Mesenteric fat pad (tissue), 1 donor: ENCODE data around the gene CDIPT. TPM values are rescaled to one million over a fixed set of nuclear protein-coding genes. Genes with fewer than 3 reads are reported as not detected.
A peak's percentile ranks its signal among the peaks of the same experiment; 100 is the strongest.
"Not testable (repeated sequence)": the region's sequence is repeated elsewhere in the genome, so short reads cannot be mapped to it uniquely, and the experiment has no call there.

Experiments
- DNase-seq: peaks from one replicate; pipeline ENCODE4 v3.0.0-alpha.2; 2020; ENCODE audit warnings: low spot score
- long read RNA-seq: library from polyadenylated mRNA; unstranded; transcript quantifications from one replicate; pipeline ENCODE4 v2.0.0, GENCODE V29; 2020
- total RNA-seq: library from RNA; stranded (reverse); fragmentation: NEBNext Ultra II Directional; extraction: Animal tissue kit (Norgen Biotek cat#: 25700); gene quantifications from one replicate; pipeline ENCODE4 v1.2.1, GENCODE V29; 2021
- donor health status: DM: yes; HTN: yes; CAD: no.

CDIPT gene
- 117 TPM for total RNA-seq
- long read RNA-seq, transcript CDIPT-207 (5 exons, 1,671 nt): minor isoform, 7 of 160 reads
- long read RNA-seq, transcript CDIPT-201 (6 exons, 2,353 nt): major isoform, 104 of 160 reads
- long read RNA-seq, transcript CDIPT-206 (6 exons, 1,015 nt): minor isoform, 11 of 160 reads
- long read RNA-seq, partial matches to known transcripts: 29 of 160 reads
- long read RNA-seq, other reads (novel, unspliced or antisense): 4 of 160 reads

- DNase-seq: peak; percentile 93
Measured at GRCh38 chr16:29862884-29863668, at the start of gene CDIPT. CDIPT (minus strand) TSS chr16:29863226; CDS start chr16:29862857, 369 bp downstream.

GRCh38 chr16:29912087-29912486 is 49.1 kb upstream of the CDIPT start:
- no peak for DNase-seq

GRCh38 chr16:29911676-29912010 is 48.6 kb upstream of the CDIPT start:
- DNase-seq: no peak

- no peak for DNase-seq
Measured at GRCh38 chr16:29910819-29911675, 48.0 kb upstream of the CDIPT start.

GRCh38 chr16:29909851-29910250 is 46.8 kb upstream of the CDIPT start:
- not testable (repeated sequence) for DNase-seq

GRCh38 chr16:29909391-29909790 is 46.4 kb upstream of the CDIPT start:
- DNase-seq: no peak

GRCh38 chr16:29908719-29909220 is 45.7 kb upstream of the CDIPT start:
- no peak for DNase-seq

GRCh38 chr16:29907973-29908372 is 44.9 kb upstream of the CDIPT start:
- no peak for DNase-seq

- DNase-seq: no peak
Measured at GRCh38 chr16:29906520-29907244, 43.7 kb upstream of the CDIPT start.

- DNase-seq: no peak
Measured at GRCh38 chr16:29905668-29906067, 42.6 kb upstream of the CDIPT start.

GRCh38 chr16:29904947-29905346 is 41.9 kb upstream of the CDIPT start:
- no peak for DNase-seq

GRCh38 chr16:29903590-29903989 is 40.6 kb upstream of the CDIPT start:
- DNase-seq: no peak

- no peak for DNase-seq
Measured at GRCh38 chr16:29901607-29901945, 38.5 kb upstream of the CDIPT start.

- no peak for DNase-seq
Measured at GRCh38 chr16:29900888-29901606, 38.0 kb upstream of the CDIPT start.

- DNase-seq: peak; percentile 92
Measured at GRCh38 chr16:29900102-29900887, 37.3 kb upstream of the CDIPT start, which contains the start of gene ASPHD1. ASPHD1 (plus strand) TSS chr16:29900488; CDS start chr16:29900972, 484 bp downstream.

GRCh38 chr16:29899516-29900101 is 36.6 kb upstream of the CDIPT start, which contains the start of gene SEZ6L2:
SEZ6L2 (minus strand) TSS chr16:29899550; CDS start chr16:29899019, 531 bp downstream.
- DNase-seq: no peak

GRCh38 chr16:29898804-29899515 is 35.9 kb upstream of the CDIPT start:
- DNase-seq: no peak

- no peak for DNase-seq
Measured at GRCh38 chr16:29898135-29898803, 35.2 kb upstream of the CDIPT start.
